ENCODE results near the gene CXorf38. TPM values are rescaled to one million over a fixed set of nuclear protein-coding genes. Genes with fewer than 3 reads are reported as not detected.

CXorf38 gene, protein sequence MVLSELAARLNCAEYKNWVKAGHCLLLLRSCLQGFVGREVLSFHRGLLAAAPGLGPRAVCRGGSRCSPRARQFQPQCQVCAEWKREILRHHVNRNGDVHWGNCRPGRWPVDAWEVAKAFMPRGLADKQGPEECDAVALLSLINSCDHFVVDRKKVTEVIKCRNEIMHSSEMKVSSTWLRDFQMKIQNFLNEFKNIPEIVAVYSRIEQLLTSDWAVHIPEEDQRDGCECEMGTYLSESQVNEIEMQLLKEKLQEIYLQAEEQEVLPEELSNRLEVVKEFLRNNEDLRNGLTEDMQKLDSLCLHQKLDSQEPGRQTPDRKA
- 10.3 and 12.6 TPM in 2 replicates for total RNA-seq

DNA sequence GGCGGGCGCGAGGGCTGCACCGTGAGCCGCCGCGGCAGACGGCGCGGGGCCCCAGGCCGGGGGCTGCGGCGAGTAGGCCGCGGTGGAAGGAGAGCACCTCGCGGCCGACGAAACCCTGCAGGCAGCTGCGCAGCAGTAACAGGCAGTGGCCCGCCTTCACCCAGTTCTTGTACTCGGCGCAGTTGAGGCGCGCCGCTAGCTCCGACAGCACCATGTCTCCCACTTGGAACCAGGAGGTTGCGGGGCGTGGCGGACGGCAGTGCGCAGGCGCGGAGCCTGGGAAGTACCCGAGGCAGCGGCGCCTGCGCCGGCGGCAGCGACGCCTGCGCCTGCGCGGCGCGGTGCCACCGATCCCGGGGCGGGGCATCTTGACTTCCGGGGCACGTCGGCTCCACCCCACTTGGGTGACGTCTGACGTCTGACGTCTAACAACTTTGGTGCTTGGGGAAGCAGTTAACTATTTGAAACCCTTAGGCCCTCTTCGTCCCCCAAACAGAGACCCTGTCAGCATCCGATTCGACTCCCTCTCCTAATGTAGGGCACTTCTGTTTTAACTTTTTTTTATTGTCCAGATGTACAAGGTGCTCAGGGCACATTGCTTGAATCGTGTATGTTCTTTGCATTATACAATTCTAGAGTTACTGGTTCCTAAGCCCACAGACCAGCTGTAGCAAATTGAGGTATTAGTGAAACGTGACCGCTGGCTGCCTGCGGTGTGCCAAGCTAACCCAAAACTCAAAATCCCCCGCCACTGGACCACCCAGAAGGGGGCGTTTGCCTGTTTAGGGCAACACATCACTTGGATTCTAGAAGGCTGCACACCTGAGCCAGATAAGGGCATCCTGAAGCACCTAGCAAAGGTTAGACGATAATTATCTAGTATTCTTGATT is at the start of gene CXorf38:
Gene CXorf38 (minus strand): TSS at position 255 of the 891 bp plus-strand sequence. CDS start 41 bp downstream, at position 214.

DNA sequence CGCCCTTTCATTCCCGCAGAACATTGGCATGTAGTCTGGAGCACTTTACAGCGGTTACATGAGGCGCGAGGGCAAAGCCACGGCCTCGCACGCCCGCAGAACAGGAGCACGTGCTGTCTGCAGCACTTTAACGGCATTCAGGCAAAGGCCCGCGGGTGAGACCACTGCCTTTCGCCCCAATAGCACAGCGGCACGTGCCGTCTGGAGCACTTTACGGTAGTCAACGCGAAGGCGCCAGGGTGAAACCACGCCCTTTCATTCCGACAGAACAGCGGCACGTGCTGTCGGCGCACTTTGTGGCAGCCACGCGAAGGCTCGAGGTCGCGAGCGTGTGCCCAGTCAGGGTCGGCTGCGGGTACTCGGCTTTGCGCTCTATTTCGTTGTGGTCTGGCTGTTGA is 24.2 kb downstream of the CXorf38 start, which contains the start of gene MPC1L:
Gene MPC1L (plus strand): TSS at position 290 of the 398 bp plus-strand sequence. CDS start 138 bp downstream, outside the sequence.

DNA sequence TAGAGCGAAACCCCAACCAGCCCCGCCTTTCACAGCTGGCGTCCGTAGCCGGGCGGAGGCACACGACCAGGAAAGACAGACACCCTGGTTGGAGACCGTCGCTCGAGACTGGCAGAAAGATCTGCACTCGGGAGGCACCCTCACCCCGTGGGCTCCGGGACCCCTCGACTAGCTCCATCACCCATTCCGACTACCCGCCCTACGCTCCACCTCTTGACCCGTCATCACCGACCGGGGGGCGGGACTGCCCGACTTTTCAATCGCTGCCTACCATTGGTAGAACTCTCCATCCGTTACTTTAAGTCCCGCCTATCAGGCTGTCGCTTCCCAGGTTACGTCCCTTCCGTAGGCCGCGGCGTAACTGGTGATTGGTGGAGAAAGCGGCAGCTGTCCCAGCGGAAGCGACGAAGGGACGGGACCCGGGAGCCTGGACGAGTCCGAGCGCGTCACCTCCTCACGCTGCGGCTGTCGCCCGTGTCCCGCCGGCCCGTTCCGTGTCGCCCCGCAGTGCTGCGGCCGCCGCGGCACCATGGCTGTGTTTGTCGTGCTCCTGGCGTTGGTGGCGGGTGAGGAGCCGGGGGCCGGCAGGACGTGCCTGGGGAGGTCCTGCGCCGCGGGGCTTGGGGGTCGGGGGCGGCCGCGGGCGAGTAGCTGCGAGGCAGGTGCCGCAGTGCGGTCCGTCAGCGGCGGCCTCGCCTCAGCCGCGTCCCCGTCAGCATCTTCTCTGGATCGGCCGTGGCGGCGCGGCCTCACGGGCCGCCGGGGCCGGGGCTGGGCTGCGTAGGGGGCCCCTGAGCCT is 66.6 kb downstream of the CXorf38 start, which contains the start of gene ATP6AP2:
Gene ATP6AP2 (plus strand): TSS at position 434 of the 799 bp plus-strand sequence. CDS start 96 bp downstream, at position 530.

Other genes starting within 250 kb of the CXorf38 start
- gene ATP6AP2, start 66.6 kb downstream of the CXorf38 start, total RNA-seq: 85.6 and 99.4 TPM in 2 replicates
- gene MPC1L, start 24.1 kb downstream of the CXorf38 start, total RNA-seq: not detected in 2 replicates
- gene MED14, start 88.0 kb upstream of the CXorf38 start, total RNA-seq: 18.3 and 18.9 TPM in 2 replicates